ENCODE measurements around the gene DOCK2. TPM values are rescaled to one million over a fixed set of nuclear protein-coding genes. Genes with fewer than 3 reads are reported as not detected.

Gene DOCK2
- total RNA-seq, 1 donor = 6.2 TPM

DNA sequence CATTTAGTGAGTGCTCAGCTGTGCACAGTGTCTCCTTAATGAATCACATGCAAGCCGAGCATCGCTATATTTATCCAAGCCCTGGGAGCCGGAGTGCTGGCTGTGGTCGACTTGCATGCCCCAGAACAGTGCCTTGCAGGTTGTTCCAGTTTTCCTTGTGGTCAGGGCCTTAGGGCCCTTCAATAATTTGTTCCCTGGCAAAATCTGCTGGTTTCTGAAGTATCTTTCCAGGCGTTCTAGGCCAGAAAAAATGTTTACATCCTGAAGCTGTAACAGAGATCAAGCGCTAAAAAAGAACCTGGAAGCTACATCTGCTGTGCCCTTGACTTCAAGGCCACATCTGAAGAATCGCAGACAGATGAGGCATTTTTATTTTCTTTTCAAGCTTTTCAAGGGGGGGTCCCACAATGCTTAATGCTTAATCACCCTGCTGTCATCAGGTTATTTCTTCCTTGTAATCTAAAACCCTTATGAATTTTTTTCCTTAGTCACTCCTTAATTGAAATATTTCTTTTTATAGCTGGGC is 105.8 kb downstream of the DOCK2 start:
- H2AFZ ChIP-seq (ENCODE audit: low read length) = peak overlapping the region; percentile 32
- no peaks in the 10 kb centered on the region for H4K20me1 ChIP-seq (ENCODE audit: insufficient read depth, low read length)
- peak overlapping the region; percentile 84 for H3K27ac ChIP-seq (ENCODE audit: low read depth, low read length)
- H3K4me3 ChIP-seq (ENCODE audit: insufficient read depth, low read length) = peak overlapping the region; percentile 16
- H3K4me2 ChIP-seq (ENCODE audit: insufficient read depth, low read length) = peak overlapping the region; percentile 64
- TF ChIP-seq, protein P1, sequence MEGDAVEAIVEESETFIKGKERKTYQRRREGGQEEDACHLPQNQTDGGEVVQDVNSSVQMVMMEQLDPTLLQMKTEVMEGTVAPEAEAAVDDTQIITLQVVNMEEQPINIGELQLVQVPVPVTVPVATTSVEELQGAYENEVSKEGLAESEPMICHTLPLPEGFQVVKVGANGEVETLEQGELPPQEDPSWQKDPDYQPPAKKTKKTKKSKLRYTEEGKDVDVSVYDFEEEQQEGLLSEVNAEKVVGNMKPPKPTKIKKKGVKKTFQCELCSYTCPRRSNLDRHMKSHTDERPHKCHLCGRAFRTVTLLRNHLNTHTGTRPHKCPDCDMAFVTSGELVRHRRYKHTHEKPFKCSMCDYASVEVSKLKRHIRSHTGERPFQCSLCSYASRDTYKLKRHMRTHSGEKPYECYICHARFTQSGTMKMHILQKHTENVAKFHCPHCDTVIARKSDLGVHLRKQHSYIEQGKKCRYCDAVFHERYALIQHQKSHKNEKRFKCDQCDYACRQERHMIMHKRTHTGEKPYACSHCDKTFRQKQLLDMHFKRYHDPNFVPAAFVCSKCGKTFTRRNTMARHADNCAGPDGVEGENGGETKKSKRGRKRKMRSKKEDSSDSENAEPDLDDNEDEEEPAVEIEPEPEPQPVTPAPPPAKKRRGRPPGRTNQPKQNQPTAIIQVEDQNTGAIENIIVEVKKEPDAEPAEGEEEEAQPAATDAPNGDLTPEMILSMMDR (IDR thresholded peaks at IDR 0.05; ENCODE audit: extremely low read depth, low read depth, low read length) = no peak
- peaks cover 42% of the 10 kb centered on the region for H3K4me1 ChIP-seq (ENCODE audit: insufficient read depth, low read length)
- no peaks in the 10 kb centered on the region for H3K36me3 ChIP-seq (ENCODE audit: insufficient read depth, low read length)
- H3K79me2 ChIP-seq (ENCODE audit: insufficient read depth, low read length) = no peaks in the 10 kb centered on the region
- H3K27me3 ChIP-seq (ENCODE audit: insufficient read depth, low read length) = no peaks in the 10 kb centered on the region
- peak; percentile 73 for DNase-seq (ENCODE audit: insufficient read length, low spot score, missing footprints)
- no peaks in the 10 kb centered on the region for H3K9me3 ChIP-seq (ENCODE audit: low read depth, low read length)

- Histone ChIP-seq H3K36me3 (ENCODE audit: insufficient read depth, low read length) (no peaks in the 10 kb centered on the region), H3K27me3 (ENCODE audit: insufficient read depth, low read length) (no peaks in the 10 kb centered on the region), H3K79me2 (ENCODE audit: insufficient read depth, low read length) (no peaks in the 10 kb centered on the region), H3K4me2 (ENCODE audit: insufficient read depth, low read length) (no peak overlapping the region), H3K4me1 (ENCODE audit: insufficient read depth, low read length) (peaks cover 42% of the 10 kb centered on the region), H2AFZ (ENCODE audit: low read length) (no peak overlapping the region), H4K20me1 (ENCODE audit: insufficient read depth, low read length) (no peaks in the 10 kb centered on the region), H3K27ac (ENCODE audit: low read depth, low read length) (peak overlapping the region; percentile 72), H3K4me3 (ENCODE audit: insufficient read depth, low read length) (no peak overlapping the region), H3K9me3 (ENCODE audit: low read depth, low read length) (no peaks in the 10 kb centered on the region)
- TF ChIP-seq, protein P1 (IDR thresholded peaks at IDR 0.05; ENCODE audit: extremely low read depth, low read depth, low read length) = no peak
- DNase-seq (ENCODE audit: insufficient read length, low spot score, missing footprints) = no peak
Observed at GRCh38 chr5:169744336-169744735, 107.3 kb downstream of the DOCK2 start.

DNA sequence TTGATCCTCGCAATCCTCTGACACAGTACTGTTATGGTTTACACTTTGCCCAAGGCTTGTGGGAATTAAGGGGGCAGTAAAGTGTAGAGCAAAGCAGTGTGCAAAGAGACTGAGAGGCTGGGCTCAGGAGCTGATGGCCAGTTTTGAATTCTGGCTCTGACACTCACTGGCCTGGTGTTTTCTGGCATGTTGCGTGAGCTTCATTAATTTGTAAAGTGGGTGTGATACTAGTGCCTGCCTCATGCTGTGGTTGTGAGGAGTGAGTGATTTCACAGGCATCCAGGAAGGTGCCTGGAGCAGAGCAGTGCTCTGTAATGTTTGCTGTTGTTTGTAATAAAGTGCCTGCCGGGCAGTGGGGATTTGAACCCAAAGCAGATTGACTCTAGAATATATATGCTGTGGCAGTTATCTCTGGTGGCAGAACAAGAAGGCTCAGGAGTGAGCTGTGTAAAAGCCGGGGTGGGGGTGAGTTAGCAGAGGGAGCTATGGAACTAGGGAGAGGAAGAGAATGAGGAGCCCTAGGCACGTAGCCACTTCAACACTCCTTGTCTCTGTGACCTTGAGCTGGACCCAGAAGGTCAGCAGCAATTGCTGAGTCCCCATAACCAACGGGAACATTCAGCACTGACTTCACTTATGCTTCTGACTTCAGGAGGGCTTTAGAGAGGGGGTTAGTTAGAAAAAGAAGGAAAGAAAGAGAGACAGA is 108.5 kb downstream of the DOCK2 start:
- H3K4me1 ChIP-seq (ENCODE audit: insufficient read depth, low read length) = peaks cover 42% of the 10 kb centered on the region
- H4K20me1 ChIP-seq (ENCODE audit: insufficient read depth, low read length) = no peaks in the 10 kb centered on the region
- peak overlapping the region; percentile 49 for H3K4me2 ChIP-seq (ENCODE audit: insufficient read depth, low read length)
- H3K9me3 ChIP-seq (ENCODE audit: low read depth, low read length) = no peaks in the 10 kb centered on the region
- peak; percentile 71 for DNase-seq (ENCODE audit: insufficient read length, low spot score, missing footprints)
- H3K36me3 ChIP-seq (ENCODE audit: insufficient read depth, low read length) = no peaks in the 10 kb centered on the region
- TF ChIP-seq, protein P1 (IDR thresholded peaks at IDR 0.05; ENCODE audit: extremely low read depth, low read depth, low read length) = no peak
- peak overlapping the region; percentile 62 for H2AFZ ChIP-seq (ENCODE audit: low read length)
- no peaks in the 10 kb centered on the region for H3K79me2 ChIP-seq (ENCODE audit: insufficient read depth, low read length)
- H3K4me3 ChIP-seq (ENCODE audit: insufficient read depth, low read length) = no peak overlapping the region
- no peaks in the 10 kb centered on the region for H3K27me3 ChIP-seq (ENCODE audit: insufficient read depth, low read length)
- peak overlapping the region; percentile 72 for H3K27ac ChIP-seq (ENCODE audit: low read depth, low read length)

DNA sequence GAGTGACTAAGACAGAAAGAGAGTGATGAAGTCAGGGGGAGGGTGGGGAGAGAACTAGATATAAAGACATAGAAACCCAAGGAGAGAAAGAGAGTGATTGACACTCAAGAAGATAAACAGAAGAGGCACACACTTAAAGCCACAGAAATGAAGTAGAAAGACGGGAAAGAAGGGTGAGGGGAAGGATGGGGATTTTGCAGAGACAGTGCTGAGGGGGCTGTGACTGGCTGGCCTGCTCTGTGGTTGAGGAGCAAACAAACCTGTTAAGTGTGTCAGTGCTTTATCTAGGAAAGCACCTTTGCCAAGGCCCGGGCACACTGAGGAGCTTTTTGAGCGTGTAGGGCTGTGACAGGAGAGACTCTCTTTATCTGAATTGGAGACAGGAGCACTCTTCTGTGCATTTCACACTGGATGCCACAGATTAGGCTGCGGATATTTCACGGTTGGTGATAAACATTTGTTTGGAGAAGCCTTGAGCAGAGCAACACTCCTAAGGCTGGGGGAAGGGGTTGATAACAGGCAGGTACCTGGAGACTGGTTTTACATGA is 109.1 kb downstream of the DOCK2 start:
- TF ChIP-seq, protein P1 (IDR thresholded peaks at IDR 0.05; ENCODE audit: extremely low read depth, low read depth, low read length) = no peak
- Histone ChIP-seq H3K27me3 (ENCODE audit: insufficient read depth, low read length) (no peaks in the 10 kb centered on the region), H3K27ac (ENCODE audit: low read depth, low read length) (peak overlapping the region; percentile 50), H3K9me3 (ENCODE audit: low read depth, low read length) (no peaks in the 10 kb centered on the region), H4K20me1 (ENCODE audit: insufficient read depth, low read length) (no peaks in the 10 kb centered on the region), H3K79me2 (ENCODE audit: insufficient read depth, low read length) (no peaks in the 10 kb centered on the region), H3K4me2 (ENCODE audit: insufficient read depth, low read length) (no peak overlapping the region), H3K4me1 (ENCODE audit: insufficient read depth, low read length) (peaks cover 42% of the 10 kb centered on the region), H3K36me3 (ENCODE audit: insufficient read depth, low read length) (no peaks in the 10 kb centered on the region), H2AFZ (ENCODE audit: low read length) (peak overlapping the region; percentile 62), H3K4me3 (ENCODE audit: insufficient read depth, low read length) (no peak overlapping the region)
- no peak for DNase-seq (ENCODE audit: insufficient read length, low spot score, missing footprints)
